SHP77 treated with DMSO at 0.1 percent for 48 hours (cell line): ENCODE data around the gene LIX1.

Experiments
- DNase-seq: peaks from one replicate; lab custom pipeline; 2025; lab: John Stamatoyannopoulos, UW

Gene LIX1

GRCh38 chr5:97073420-97073819, 69.0 kb downstream of the LIX1 start:
- DNase-seq = no peak

DNA sequence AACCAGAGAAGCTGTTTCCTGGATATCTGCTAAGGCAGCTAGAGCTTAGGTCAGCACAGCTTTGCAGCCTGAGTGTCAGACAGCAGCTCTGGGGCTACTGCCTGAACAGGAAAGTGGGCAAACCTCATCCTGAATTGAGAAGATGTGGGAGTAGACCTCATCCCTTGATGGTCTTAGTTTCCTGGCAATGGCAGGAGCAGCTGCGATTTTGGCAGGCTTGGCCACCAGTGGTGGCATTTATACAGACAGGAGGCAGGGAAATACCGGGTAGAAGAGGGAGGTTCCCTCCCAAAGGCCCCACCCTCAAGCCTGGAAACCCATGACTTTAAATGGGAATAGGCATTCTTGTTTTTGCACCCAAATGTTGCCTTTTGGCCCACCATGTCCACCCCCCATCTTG, 69.7 kb downstream of the LIX1 start:
- no peak for DNase-seq

GRCh38 chr5:97071993-97072392, 70.4 kb downstream of the LIX1 start:
- no peak for DNase-seq

DNA sequence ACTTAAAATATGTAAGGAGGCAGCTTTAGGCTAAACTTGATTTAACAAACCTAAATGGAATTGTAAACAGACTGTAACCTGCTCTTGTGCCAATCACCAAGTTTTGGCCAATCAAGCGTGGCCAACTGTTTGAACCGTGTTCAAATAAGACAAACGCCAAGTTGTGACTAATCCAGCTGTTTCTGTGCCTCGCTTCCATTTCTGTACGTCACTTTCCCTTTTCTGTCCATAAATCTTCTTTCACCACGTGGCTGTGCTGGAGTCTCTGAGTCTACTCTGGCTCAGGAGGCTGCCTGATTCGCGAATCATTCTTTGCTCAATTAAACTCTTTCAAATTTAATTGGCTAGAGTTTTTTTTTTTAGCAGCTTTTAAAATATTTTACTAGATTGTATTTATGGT, 71.3 kb downstream of the LIX1 start:
- no peak for DNase-seq

GRCh38 chr5:97070234-97070633, 72.2 kb downstream of the LIX1 start:
- DNase-seq = no peak

- no peak for DNase-seq
Measured at GRCh38 chr5:97067296-97067850, 75.0 kb downstream of the LIX1 start.

DNA sequence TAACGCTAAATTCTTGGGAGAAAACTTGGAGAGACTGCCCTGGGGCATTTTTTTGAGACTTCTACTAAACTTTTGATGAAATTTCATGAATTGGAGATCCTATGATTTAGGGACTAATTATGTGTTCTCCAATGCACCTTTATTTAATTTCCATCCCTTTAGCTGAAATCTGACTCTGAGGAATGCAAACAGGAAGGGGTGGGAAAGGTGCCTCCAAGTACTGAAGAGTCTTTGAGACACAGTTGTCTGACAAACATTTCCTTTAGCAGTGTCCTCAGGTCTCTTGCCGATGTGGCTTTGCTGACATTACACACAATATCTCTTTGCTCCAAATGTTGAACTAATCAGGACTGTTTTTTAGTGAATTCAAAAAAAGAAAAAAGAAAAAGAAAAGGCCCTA, 76.9 kb downstream of the LIX1 start:
- no peak for DNase-seq

- no peak for DNase-seq
Measured at GRCh38 chr5:97063251-97063650, 79.2 kb downstream of the LIX1 start.

- DNase-seq = no peak
Measured at GRCh38 chr5:97062046-97062445, 80.4 kb downstream of the LIX1 start.

DNA sequence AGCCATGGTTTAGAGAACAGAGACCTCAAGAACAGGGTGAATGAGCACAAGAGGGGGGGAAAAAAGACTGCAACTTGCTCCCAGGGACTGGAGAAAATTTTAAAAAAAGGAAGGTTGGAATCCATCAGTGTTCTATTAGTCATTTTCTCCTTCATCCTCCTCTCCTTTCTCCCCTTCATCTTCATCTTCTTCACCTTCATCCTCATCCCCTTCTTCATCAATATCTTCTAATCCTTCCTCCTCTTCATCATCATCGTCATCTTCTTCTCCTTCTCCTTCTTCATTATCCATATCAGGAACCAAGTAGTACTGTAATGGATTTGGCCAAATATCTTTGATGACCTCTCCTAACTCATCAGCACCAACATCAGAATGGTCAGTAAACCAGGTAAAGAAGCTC, 86.1 kb downstream of the LIX1 start:
- no peak for DNase-seq

DNA sequence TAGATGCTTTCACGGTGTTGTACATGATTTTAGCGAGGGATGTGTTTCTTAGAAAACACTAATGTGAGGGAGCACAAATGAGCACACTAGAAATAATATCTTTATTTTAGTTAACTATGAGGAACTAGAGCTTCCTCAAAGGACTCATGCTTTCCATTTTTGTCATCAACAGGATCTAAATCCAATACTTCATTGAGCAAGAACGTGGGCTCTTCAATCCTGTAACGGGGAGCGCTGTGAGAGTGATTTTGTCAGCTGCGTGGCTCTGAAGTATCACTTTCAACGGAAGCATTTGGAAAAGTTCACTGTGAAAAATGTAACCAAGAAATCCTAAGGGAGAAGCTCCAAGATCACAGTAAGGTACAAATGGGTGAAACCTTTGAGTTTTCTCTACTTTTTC, 93.2 kb downstream of the LIX1 start:
- no peak for DNase-seq

- no peak for DNase-seq
Measured at GRCh38 chr5:97047076-97047475, 95.3 kb downstream of the LIX1 start.

DNA sequence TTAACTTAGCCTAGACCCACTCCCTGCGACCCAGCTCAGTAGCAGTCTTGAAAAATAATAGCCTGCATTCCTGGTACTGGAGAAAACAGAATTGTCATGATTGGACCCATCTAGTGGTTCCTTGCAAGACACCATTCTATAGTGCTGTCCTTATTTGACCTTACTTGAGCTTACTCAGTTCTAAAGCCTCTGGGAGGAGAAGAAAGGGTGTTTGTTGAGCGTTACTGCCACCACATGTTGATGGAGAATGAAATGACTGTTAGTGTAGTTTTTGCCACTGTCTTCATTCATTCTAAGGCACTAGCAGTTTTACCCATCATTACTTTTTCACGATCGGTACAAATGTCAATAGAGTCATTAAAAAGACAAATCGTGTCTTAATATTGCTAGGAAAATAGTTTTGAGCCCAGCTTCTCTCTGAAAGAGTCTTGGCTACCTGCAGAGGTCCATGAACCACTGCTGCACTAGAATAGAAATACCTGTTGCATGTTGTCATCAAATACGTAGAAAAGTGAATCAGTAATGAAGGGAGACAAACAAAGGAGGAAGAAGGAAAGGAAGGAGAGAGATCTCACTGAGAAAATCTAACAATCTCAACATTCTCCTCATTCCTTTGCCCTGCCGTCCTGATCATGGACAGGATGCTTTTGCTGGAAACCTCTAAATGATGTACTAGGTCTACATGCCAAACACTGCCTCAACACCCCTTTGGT, 96.0 kb downstream of the LIX1 start:
- no peak for DNase-seq

GRCh38 chr5:97044052-97044451, 98.4 kb downstream of the LIX1 start:
- no peak for DNase-seq

- DNase-seq = no peak
Measured at GRCh38 chr5:97043511-97043910, 98.9 kb downstream of the LIX1 start.

DNA sequence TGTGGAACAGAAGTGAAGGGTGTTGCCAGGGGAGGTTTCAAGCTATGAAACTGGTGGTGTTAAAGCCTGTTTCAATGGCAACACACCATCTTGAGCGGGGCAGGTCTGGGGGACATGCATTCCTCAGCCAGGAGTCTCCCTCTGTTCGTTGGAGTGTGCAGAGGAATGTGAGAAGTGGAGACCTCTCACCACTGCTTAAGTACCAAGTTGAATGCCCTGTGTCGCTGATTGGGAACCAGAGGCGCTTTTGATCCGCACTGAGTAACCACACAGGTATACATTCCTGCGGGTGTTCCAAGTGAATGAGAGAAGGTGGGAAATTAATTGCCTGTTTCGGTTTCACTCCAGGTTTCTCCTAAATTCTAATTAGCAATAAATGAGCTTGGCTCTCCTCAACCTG, 99.4 kb downstream of the LIX1 start:
- DNase-seq = no peak
